CD4-positive, alpha-beta memory T cell (primary cell): ENCODE data around the gene RERG. TPM values are rescaled to one million over a fixed set of nuclear protein-coding genes. Genes with fewer than 3 reads are reported as not detected.
"Not testable (repeated sequence)": the region's sequence is repeated elsewhere in the genome, so short reads cannot be mapped to it uniquely, and the experiment has no call there.

Experiments used
- CTCF ChIA-PET: fragments of 350-600 bp; sonication (Branson Sonifier 250); formaldehyde crosslinking; loops from one replicate; lab custom pipeline; 2021; ENCODE audit warnings: inconsistent platforms; ENCODE audit not compliant: partially characterized antibody; lab: Charles Lee
- POLR2A ChIA-PET: fragments of 350-600 bp; sonication (Branson Sonifier 250); formaldehyde crosslinking; loops from one replicate; lab custom pipeline; 2021; ENCODE audit not compliant: partially characterized antibody; lab: Charles Lee
- DNase-seq, 5 donors: peaks; one replicate each; pipeline versions ENCODE4 v3.0.0 to v3.0.0-alpha.2; 2020 to 2022; ENCODE audit warnings: mixed read lengths in 1 of 5
- H3K27ac ChIP-seq: one replicate; pipeline ENCODE4 v1.7.0; 2013; ENCODE audit warnings: low read depth, low read length
- H3K27me3 ChIP-seq: 2 replicates; pipeline ENCODE4 v1.7.0; 2013; ENCODE audit warnings: mild to moderate bottlenecking, low read length, moderate library complexity; ENCODE audit not compliant: insufficient read depth
- H3K36me3 ChIP-seq: 2 replicates; pipeline ENCODE4 v1.7.0; 2013; ENCODE audit warnings: mild to moderate bottlenecking, low read length, moderate library complexity; ENCODE audit not compliant: insufficient read depth
- H3K4me1 ChIP-seq: 2 replicates; pipeline ENCODE4 v1.7.0; 2013; ENCODE audit warnings: mild to moderate bottlenecking, low read length, moderate library complexity; ENCODE audit not compliant: insufficient read depth
- H3K4me3 ChIP-seq, 2 donors: one replicate each; pipeline ENCODE4 v1.7.0; 2013; ENCODE audit warnings: low read length in 2 of 2, mild to moderate bottlenecking in 1 of 2
- H3K9me3 ChIP-seq, 2 donors: one replicate each; pipeline ENCODE4 v1.7.0; 2013; ENCODE audit warnings: low read length in 2 of 2, control low read depth in 1 of 2; ENCODE audit not compliant: control insufficient read depth in 1 of 2
- H3K27ac Mint-ChIP-seq, 7 donors: one replicate each; pipeline ENCODE4 v1.8.0; 2020 to 2021; ENCODE audit warnings: mixed read lengths in 7 of 7, mild to moderate bottlenecking in 6 of 7, inconsistent platforms in 3 of 7, moderate library complexity in 3 of 7
- H3K27me3 Mint-ChIP-seq, 2 donors: one replicate each; pipeline ENCODE4 v1.8.0; 2020 to 2021; ENCODE audit warnings: mixed read lengths in 2 of 2
- H3K36me3 Mint-ChIP-seq, 2 donors: one replicate each; pipeline ENCODE4 v1.8.0; 2020 to 2021; ENCODE audit warnings: mixed read lengths in 2 of 2, inconsistent platforms in 1 of 2, mild to moderate bottlenecking in 1 of 2
- H3K4me1 Mint-ChIP-seq, 4 donors: one replicate each; pipeline ENCODE4 v1.8.0; 2020 to 2021; ENCODE audit warnings: mixed read lengths in 4 of 4, mild to moderate bottlenecking in 1 of 4
- H3K4me3 Mint-ChIP-seq, 8 donors: one replicate each; pipeline ENCODE4 v1.8.0; 2020 to 2021; ENCODE audit warnings: mixed read lengths in 8 of 8, mild to moderate bottlenecking in 7 of 8, moderate library complexity in 6 of 8, inconsistent platforms in 3 of 8
- H3K9me3 Mint-ChIP-seq, 8 donors: one replicate each; pipeline ENCODE4 v1.8.0; 2020 to 2021; ENCODE audit warnings: mixed read lengths in 8 of 8, mild to moderate bottlenecking in 5 of 8, inconsistent platforms in 3 of 8, moderate library complexity in 1 of 8
- intact Hi-C: fragments of 100-400 bp; cut with micrococcal nuclease; formaldehyde crosslinking; loops from one replicate; pipeline ENCODE4 v1.15.1; 2023
- polyA plus RNA-seq, 2 donors: library from polyadenylated mRNA; unstranded; fragments of 300-500 nt; fragmentation: Illumina TruSeq; gene quantifications; one replicate each; pipeline ENCODE4 v1.2.3, GENCODE V29; 2021
- total RNA-seq, 2 experiments: library from RNA; stranded (reverse); gene quantifications; one replicate each; pipeline ENCODE4 v1.2.3, GENCODE V29; 2021

The RERG gene
- total and polyA plus RNA-seq, 4 experiments from 2014 or later: not detected

GRCh38 chr12:15088105-15088504 is 133.1 kb downstream of the RERG start:
- POLR2A ChIA-PET: no interaction called here
- no peak overlapping the region for H3K4me3 ChIP-seq
- H3K27ac ChIP-seq: no peak overlapping the region

GRCh38 chr12:15077751-15078150 is 143.5 kb downstream of the RERG start:
- H3K36me3 Mint-ChIP-seq, H3K27ac ChIP-seq, H3K9me3 ChIP-seq, CTCF ChIA-PET, POLR2A ChIA-PET, H3K36me3 ChIP-seq, H3K27me3 ChIP-seq, H3K4me3 ChIP-seq, intact Hi-C loops, H3K4me1 ChIP-seq, H3K27me3 Mint-ChIP-seq, H3K9me3 Mint-ChIP-seq: not testable (repeated sequence)
- peak in 1 of 5 donors; percentile 1 for DNase-seq
- Mint-ChIP-seq H3K4me1 (peaks cover 6 to 14% (median 9%) of the 10 kb centered on the region in 4 donors), H3K27ac (peak overlapping the region in 4 of 7 donors; percentile 3 to 33 (median 18)), H3K4me3 (peak overlapping the region in 5 of 8 donors; percentile 11 to 73 (median 53))

More at GRCh38 chr12:15088105-15088504, 133.1 kb downstream of the RERG start:
- no peak overlapping the region for H3K4me3 Mint-ChIP-seq
- H3K27me3 Mint-ChIP-seq: peaks cover 12 to 14% of the 10 kb centered on the region in 2 donors
- peaks cover 0 to 7% (median 3%) of the 10 kb centered on the region in 4 donors for H3K4me1 Mint-ChIP-seq
- Histone ChIP-seq H3K36me3 (no peaks in the 10 kb centered on the region), H3K9me3 (no peaks in the 10 kb centered on the region), H3K27me3 (no peaks in the 10 kb centered on the region), H3K4me1 (no peaks in the 10 kb centered on the region)
- H3K36me3 Mint-ChIP-seq: no peaks in the 10 kb centered on the region
- DNase-seq: peak in 4 of 5 donors; percentile 3 to 29 (median 6)
- intact Hi-C loops: no loop called here
- H3K27ac Mint-ChIP-seq: no peak overlapping the region
- peaks cover 0 to 2% (median 0%) of the 10 kb centered on the region in 8 donors for H3K9me3 Mint-ChIP-seq
- CTCF ChIA-PET: no interaction called here

GRCh38 chr12:15074351-15074750 is 146.9 kb downstream of the RERG start:
- H3K27me3 ChIP-seq: no peaks in the 10 kb centered on the region
- Mint-ChIP-seq H3K36me3 (no peaks in the 10 kb centered on the region), H3K4me3 (no peak overlapping the region), H3K27me3 (peaks cover 12 to 13% of the 10 kb centered on the region in 2 donors), H3K9me3 (peaks cover 0 to 9% (median 0%) of the 10 kb centered on the region in 8 donors), H3K4me1 (peaks cover 6 to 14% (median 9%) of the 10 kb centered on the region in 4 donors), H3K27ac (no peak overlapping the region)
- CTCF ChIA-PET: no interaction called here
- H3K4me1 ChIP-seq: no peaks in the 10 kb centered on the region
- POLR2A ChIA-PET: no interaction called here
- no peak overlapping the region for H3K4me3 ChIP-seq
- H3K36me3 ChIP-seq: no peaks in the 10 kb centered on the region
- no peak overlapping the region for H3K27ac ChIP-seq
- no peak for DNase-seq
- intact Hi-C loops: no loop called here
- no peaks in the 10 kb centered on the region for H3K9me3 ChIP-seq

GRCh38 chr12:15059123-15059522 is 162.1 kb downstream of the RERG start:
- intact Hi-C loops: no loop called here
- Mint-ChIP-seq H3K4me1 (no peaks in the 10 kb centered on the region), H3K9me3 (peaks cover 0 to 15% (median 3%) of the 10 kb centered on the region in 8 donors), H3K36me3 (no peaks in the 10 kb centered on the region), H3K4me3 (no peak overlapping the region), H3K27ac (no peak overlapping the region), H3K27me3 (peaks cover 14 to 16% of the 10 kb centered on the region in 2 donors)
- peaks cover 3% of the 10 kb centered on the region for H3K27me3 ChIP-seq
- H3K9me3 ChIP-seq: peaks cover 0 to 1% of the 10 kb centered on the region in 2 donors
- H3K4me1 ChIP-seq: no peaks in the 10 kb centered on the region
- POLR2A ChIA-PET: no interaction called here
- no peak overlapping the region for H3K4me3 ChIP-seq
- no peak for DNase-seq
- H3K36me3 ChIP-seq: no peaks in the 10 kb centered on the region
- CTCF ChIA-PET: no interaction called here
- H3K27ac ChIP-seq: no peak overlapping the region

Other genes with a start within 250 kb of the RERG start
- gene PDE6H, start 248.4 kb downstream of the RERG start, total RNA-seq: not detected
- gene PDE6H, start 248.4 kb downstream of the RERG start, polyA plus RNA-seq: not detected
- 1 to 10 TPM; 6.5 to 7.8 TPM for gene PTPRO, start 101.1 kb upstream of the RERG start, total RNA-seq
- gene PTPRO, start 101.1 kb upstream of the RERG start, polyA plus RNA-seq: 1 to 10 TPM; 3.0 to 3.5 TPM